Trophoblast cell (in vitro differentiated cells and primary cell): Measurements from ENCODE around the gene KLHL18.

ENCODE experiments used
- DNase-seq, 2 donors: peaks; one replicate each; pipeline ENCODE4 v3.0.0-alpha.2; 2016
- H2AFZ ChIP-seq: 2 replicates; pipeline ENCODE4 v1.6.1; 2013; ENCODE audit warnings: low read length, moderate library complexity, mild to moderate bottlenecking; ENCODE audit not compliant: insufficient read depth, poor library complexity
- H2AK5ac ChIP-seq: 2 replicates; pipeline ENCODE4 v1.6.1; 2013; ENCODE audit warnings: mild to moderate bottlenecking, low read length
- H2BK120ac ChIP-seq: 2 replicates; pipeline ENCODE4 v1.6.1; 2013; ENCODE audit warnings: low read length, mild to moderate bottlenecking, moderate library complexity; ENCODE audit not compliant: insufficient read depth, poor library complexity
- H2BK12ac ChIP-seq: 2 replicates; pipeline ENCODE4 v1.6.1; 2013; ENCODE audit warnings: mild to moderate bottlenecking, low read length, moderate library complexity
- H2BK5ac ChIP-seq: 2 replicates; pipeline ENCODE4 v1.6.1; 2013; ENCODE audit warnings: low read length, low read depth, moderate library complexity, mild to moderate bottlenecking; ENCODE audit not compliant: poor library complexity
- H3K14ac ChIP-seq: 2 replicates; pipeline ENCODE4 v1.6.1; 2013; ENCODE audit warnings: mild to moderate bottlenecking, low read length
- H3K18ac ChIP-seq: 2 replicates; pipeline ENCODE4 v1.6.1; 2013; ENCODE audit warnings: mild to moderate bottlenecking, low read length
- H3K23ac ChIP-seq: 2 replicates; pipeline ENCODE4 v1.6.1; 2013; ENCODE audit warnings: low read length
- H3K27ac ChIP-seq: 2 replicates; pipeline ENCODE4 v1.5.1; 2013; ENCODE audit warnings: low read depth, mild to moderate bottlenecking, inconsistent platforms, low read length, moderate library complexity
- H3K27me3 ChIP-seq: 2 replicates; pipeline ENCODE4 v1.6.1; 2013; ENCODE audit warnings: inconsistent platforms, mild to moderate bottlenecking, low read length, moderate library complexity; ENCODE audit not compliant: insufficient read depth
- H3K36me3 ChIP-seq, 2 experiments: 1 replicate in 1 of 2; 2 replicates in 1 of 2; pipeline ENCODE4 v1.6.1; 2013; ENCODE audit warnings: low read length in 2 of 2, mild to moderate bottlenecking in 2 of 2, moderate library complexity in 1 of 2; ENCODE audit not compliant: insufficient read depth in 2 of 2, control insufficient read depth in 1 of 2
- H3K4ac ChIP-seq: 2 replicates; pipeline ENCODE4 v1.6.1; 2013; ENCODE audit warnings: low read depth, mild to moderate bottlenecking, low read length, moderate library complexity
- H3K4me1 ChIP-seq, 2 experiments: 1 replicate in 1 of 2; 2 replicates in 1 of 2; pipeline ENCODE4 v1.6.1; 2013; ENCODE audit warnings: low read length in 2 of 2, mild to moderate bottlenecking in 2 of 2, moderate library complexity in 1 of 2; ENCODE audit not compliant: insufficient read depth in 2 of 2, control insufficient read depth in 1 of 2
- H3K4me2 ChIP-seq: 2 replicates; pipeline ENCODE4 v1.6.1; 2013; ENCODE audit warnings: inconsistent platforms, mild to moderate bottlenecking, low read length, moderate library complexity
- H3K4me3 ChIP-seq: 2 replicates; pipeline ENCODE4 v1.5.1; 2013; ENCODE audit warnings: mild to moderate bottlenecking, low read depth, low read length, inconsistent platforms
- H3K79me1 ChIP-seq: one replicate; pipeline ENCODE4 v1.6.1; 2013; ENCODE audit warnings: low read length
- H3K79me2 ChIP-seq: 2 replicates; pipeline ENCODE4 v1.6.1; 2013; ENCODE audit warnings: low read length, mild to moderate bottlenecking; ENCODE audit not compliant: control insufficient read depth, insufficient read depth, poor library complexity
- H3K9ac ChIP-seq: 2 replicates; pipeline ENCODE4 v1.6.1; 2013; ENCODE audit warnings: mild to moderate bottlenecking, low read length
- H3K9me3 ChIP-seq: 2 replicates; pipeline ENCODE4 v1.6.1; 2013; ENCODE audit warnings: low read depth, mild to moderate bottlenecking, control low read depth, inconsistent platforms, low read length; ENCODE audit not compliant: insufficient read depth
- H4K12ac ChIP-seq: 2 replicates; pipeline ENCODE4 v1.6.1; 2013; ENCODE audit warnings: low read depth, mild to moderate bottlenecking, low read length, moderate library complexity
- H4K8ac ChIP-seq: 2 replicates; pipeline ENCODE4 v1.6.1; 2013; ENCODE audit warnings: low read depth, mild to moderate bottlenecking, low read length, moderate library complexity
- H4K91ac ChIP-seq: one replicate; pipeline ENCODE4 v1.6.1; 2013; ENCODE audit warnings: low read depth, mild to moderate bottlenecking, low read length, moderate library complexity
- WGBS: extraction: QIAGEN DNeasy Blood & Tissue Kit; methylation state at CpG from one replicate; pipeline ENCODE4 v1.1.7; 2013; ENCODE audit warnings: missing lambda C conversion rate; ENCODE audit not compliant: insufficient read length, insufficient coverage; ENCODE audit errors: extremely low coverage; 5-methylcytosine and 5-hydroxymethylcytosine counted together

Gene KLHL18

DNA sequence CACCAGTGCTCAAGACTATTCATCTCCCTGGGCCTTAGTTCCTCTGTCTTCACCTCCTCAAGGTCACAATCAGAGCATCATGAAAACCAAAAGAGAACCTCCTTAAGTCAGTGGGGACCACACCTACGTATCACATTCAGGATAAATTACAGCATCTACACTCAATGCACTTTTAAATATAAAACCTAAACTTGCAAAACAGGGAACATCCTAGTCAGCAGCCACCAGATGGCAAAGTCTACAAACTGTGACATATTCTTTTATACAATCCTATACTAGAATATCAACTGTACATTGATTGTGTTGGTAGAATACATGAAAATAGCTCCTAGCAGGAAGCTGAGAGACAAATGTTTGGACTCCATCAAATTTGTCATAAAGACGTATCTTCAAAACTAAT is 8.1 kb upstream of the KLHL18 start:
- no CpG with 5 or more reads among the region's 2 CpGs for WGBS
- Histone ChIP-seq H3K79me1 (no peaks in the 10 kb centered on the region), H4K8ac (no peak overlapping the region), H4K12ac (no peak overlapping the region), H3K23ac (no peak overlapping the region), H2BK120ac (no peak overlapping the region), H2AFZ (no peak overlapping the region), H2BK12ac (no peak overlapping the region), H3K4me1 (no peaks in the 10 kb centered on the region), H3K9ac (no peak overlapping the region), H3K36me3 (no peaks in the 10 kb centered on the region), H3K27ac (no peak overlapping the region), H2BK5ac (no peak overlapping the region), H2AK5ac (no peak overlapping the region), H3K79me2 (no peaks in the 10 kb centered on the region), H3K18ac (no peak overlapping the region), H3K27me3 (no peaks in the 10 kb centered on the region), H3K14ac (no peak overlapping the region), H3K4me2 (no peak overlapping the region), H3K4me3 (no peak overlapping the region), H3K9me3 (no peaks in the 10 kb centered on the region), H4K91ac (no peak overlapping the region), H3K4ac (no peak overlapping the region)
- no peak for DNase-seq

DNA sequence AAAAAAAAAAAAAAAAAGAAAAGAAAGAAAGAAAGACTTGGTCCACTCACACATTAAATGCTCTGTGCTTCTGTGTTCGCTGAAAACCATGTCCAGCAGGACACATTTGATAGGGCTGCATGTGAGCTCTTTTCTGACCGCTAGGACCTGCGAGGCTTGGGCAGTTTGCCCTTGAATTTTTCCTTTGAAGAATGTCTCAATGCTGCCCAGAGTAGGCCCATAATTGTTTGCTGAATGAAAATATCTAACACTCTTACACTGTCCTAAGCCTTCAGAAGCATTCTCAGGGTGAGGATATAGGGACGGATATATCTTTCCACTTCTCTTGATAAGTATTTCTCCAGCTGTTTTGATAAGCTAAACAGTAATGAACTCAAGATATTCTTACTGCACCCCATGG is 6.2 kb upstream of the KLHL18 start:
- Histone ChIP-seq H3K4me2 (no peak overlapping the region), H2BK120ac (no peak overlapping the region), H3K79me1 (no peaks in the 10 kb centered on the region), H2AFZ (no peak overlapping the region), H3K18ac (no peak overlapping the region), H3K27me3 (no peaks in the 10 kb centered on the region), H3K4me3 (no peak overlapping the region), H4K12ac (no peak overlapping the region), H4K8ac (no peak overlapping the region), H4K91ac (no peak overlapping the region), H2AK5ac (no peak overlapping the region), H3K4ac (no peak overlapping the region), H3K4me1 (peaks cover 0 to 3% of the 10 kb centered on the region in 2 experiments), H3K79me2 (no peaks in the 10 kb centered on the region), H2BK12ac (no peak overlapping the region), H3K14ac (no peak overlapping the region), H3K36me3 (no peaks in the 10 kb centered on the region), H3K9ac (no peak overlapping the region), H3K23ac (no peak overlapping the region), H3K9me3 (no peaks in the 10 kb centered on the region), H3K27ac (no peak overlapping the region), H2BK5ac (no peak overlapping the region)
- WGBS = no CpG with 5 or more reads among the region's 4 CpGs
- no peak for DNase-seq

DNA sequence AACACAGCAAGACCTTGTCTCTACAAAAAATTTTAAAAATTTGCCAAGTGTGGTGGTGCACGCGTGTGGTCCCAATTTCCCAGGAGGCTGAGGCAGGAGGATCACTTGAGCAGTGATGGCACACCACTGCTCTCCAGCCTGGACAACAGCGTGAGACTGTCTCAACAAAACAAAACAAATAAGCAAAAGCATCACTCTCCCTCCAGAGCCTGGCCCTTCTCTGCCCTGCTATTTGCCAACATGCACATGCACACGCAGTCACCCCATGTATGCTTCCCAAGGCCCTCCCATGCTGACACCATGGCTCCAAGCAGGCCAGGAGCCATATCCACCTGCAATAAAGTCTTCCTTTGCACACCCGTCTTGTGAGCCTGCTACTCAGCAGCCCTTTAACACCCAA is 2.2 kb upstream of the KLHL18 start:
- Histone ChIP-seq H3K9me3 (no peaks in the 10 kb centered on the region), H3K27me3 (no peaks in the 10 kb centered on the region), H3K4ac (no peak overlapping the region), H2BK120ac (no peak overlapping the region), H3K9ac (no peak overlapping the region), H4K8ac (no peak overlapping the region), H3K14ac (no peak overlapping the region), H4K12ac (no peak overlapping the region), H3K36me3 (no peaks in the 10 kb centered on the region), H2AFZ (no peak overlapping the region), H3K4me1 (peaks cover 9 to 10% of the 10 kb centered on the region in 2 experiments), H3K4me3 (no peak overlapping the region), H2BK12ac (no peak overlapping the region), H3K27ac (no peak overlapping the region), H2BK5ac (no peak overlapping the region), H3K4me2 (no peak overlapping the region), H3K79me2 (peaks cover 8% of the 10 kb centered on the region), H3K23ac (no peak overlapping the region), H2AK5ac (no peak overlapping the region), H4K91ac (no peak overlapping the region), H3K18ac (no peak overlapping the region), H3K79me1 (peaks cover 7% of the 10 kb centered on the region)
- WGBS = no CpG with 5 or more reads among the region's 5 CpGs
- no peak for DNase-seq

DNA sequence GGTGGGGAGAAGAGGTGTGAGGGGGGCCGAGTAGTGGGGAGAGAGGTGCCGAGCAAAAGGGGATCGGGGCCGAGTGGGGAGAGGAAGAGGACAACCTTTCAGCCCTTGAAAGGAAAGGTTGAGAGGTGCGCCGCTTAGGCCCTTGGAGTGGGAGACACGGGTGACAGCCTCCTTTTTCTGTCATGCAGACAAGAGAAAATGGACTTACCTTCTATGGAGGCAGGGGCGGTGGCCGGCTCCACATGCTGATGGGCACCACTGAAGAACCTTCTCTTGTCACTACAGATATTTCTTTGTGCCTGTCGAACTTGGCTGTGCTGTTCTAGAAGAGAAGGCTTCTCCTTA is 421 bp downstream of the KLHL18 start:
- Histone ChIP-seq H3K4me3 (peak overlapping the region; percentile 99), H3K14ac (peak overlapping the region; percentile 91), H2BK12ac (no peak overlapping the region), H3K18ac (no peak overlapping the region), H3K27ac (peak overlapping the region; percentile 81), H2AK5ac (no peak overlapping the region), H3K4ac (peak overlapping the region; percentile 53), H3K79me2 (peaks cover 8% of the 10 kb centered on the region), H3K9me3 (no peaks in the 10 kb centered on the region), H3K23ac (no peak overlapping the region), H4K12ac (peak overlapping the region; percentile 73), H3K9ac (peak overlapping the region; percentile 88), H3K79me1 (peaks cover 7% of the 10 kb centered on the region), H2AFZ (peak overlapping the region; percentile 87), H4K91ac (peak overlapping the region; percentile 75), H3K36me3 (peaks cover 0 to 3% of the 10 kb centered on the region in 2 experiments), H3K27me3 (no peaks in the 10 kb centered on the region), H2BK120ac (no peak overlapping the region), H2BK5ac (peak overlapping the region; percentile 71), H3K4me1 (peaks cover 9 to 10% of the 10 kb centered on the region in 2 experiments), H3K4me2 (peak overlapping the region; percentile 79), H4K8ac (peak overlapping the region; percentile 88)
- DNase-seq = peak in 1 of 2 donors; percentile 29
- no CpG with 5 or more reads among the region's 10 CpGs for WGBS
